Naive B cell (primary cell): ENCODE measurements around the gene GALNT10. TPM values are rescaled to one million over a fixed set of nuclear protein-coding genes. Genes with fewer than 3 reads are reported as not detected.

Experiments
- ATAC-seq, 2 donors: fragments of 150-1000 bp; cut with Tn5 transposase; 2 replicates each; pipeline ENCODE4 v1.10.0; 2021; ENCODE audit warnings: low read depth in 2 of 2, mild to moderate bottlenecking in 2 of 2, moderate library complexity in 2 of 2
- DNase-seq: peaks from one replicate; pipeline ENCODE4 v3.0.0; 2022
- H3K27ac Mint-ChIP-seq, 6 donors: one replicate each; pipeline ENCODE4 v1.8.0; 2020 to 2022; ENCODE audit warnings: mild to moderate bottlenecking in 6 of 6, mixed read lengths in 6 of 6, moderate library complexity in 5 of 6, inconsistent platforms in 2 of 6
- H3K27me3 Mint-ChIP-seq, 3 donors: one replicate each; pipeline ENCODE4 v1.8.0; 2021 to 2022; ENCODE audit warnings: mixed read lengths in 3 of 3, mild to moderate bottlenecking in 1 of 3
- H3K36me3 Mint-ChIP-seq, 2 donors: one replicate each; pipeline ENCODE4 v1.8.0; 2020 to 2022; ENCODE audit warnings: mixed read lengths in 2 of 2, inconsistent platforms in 1 of 2, mild to moderate bottlenecking in 1 of 2
- H3K4me1 Mint-ChIP-seq, 3 donors: one replicate each; pipeline ENCODE4 v1.8.0; 2020 to 2022; ENCODE audit warnings: mixed read lengths in 3 of 3, inconsistent platforms in 1 of 3, mild to moderate bottlenecking in 1 of 3, moderate library complexity in 1 of 3
- H3K4me3 Mint-ChIP-seq, 8 donors: one replicate each; pipeline ENCODE4 v1.8.0; 2020 to 2022; ENCODE audit warnings: mild to moderate bottlenecking in 8 of 8, mixed read lengths in 8 of 8, moderate library complexity in 8 of 8, inconsistent platforms in 2 of 8
- H3K9me3 Mint-ChIP-seq, 7 donors: one replicate each; pipeline ENCODE4 v1.8.0; 2020 to 2022; ENCODE audit warnings: mixed read lengths in 7 of 7, mild to moderate bottlenecking in 5 of 7, inconsistent platforms in 2 of 7, moderate library complexity in 1 of 7
- polyA plus RNA-seq, 6 donors: library from polyadenylated mRNA; unstranded; fragments of 300-500 nt; fragmentation: Illumina TruSeq; gene quantifications; one replicate each; pipeline ENCODE4 v1.2.3, GENCODE V29; 2021; ENCODE audit warnings: low read depth in 6 of 6

GALNT10 gene
- polyA plus RNA-seq, 6 donors from 2014 or later: 13.6 to 29.3 (median 19.7) TPM

- no peak for DNase-seq
- ATAC-seq: no peak
- no peak overlapping the region for H3K4me3 Mint-ChIP-seq
- H3K4me1 Mint-ChIP-seq: no peaks in the 10 kb centered on the region
- no peaks in the 10 kb centered on the region for H3K36me3 Mint-ChIP-seq
- H3K27me3 Mint-ChIP-seq: peaks cover 34 to 71% (median 54%) of the 10 kb centered on the region in 3 donors
- no peaks in the 10 kb centered on the region for H3K9me3 Mint-ChIP-seq
- no peak overlapping the region for H3K27ac Mint-ChIP-seq
Observed at GRCh38 chr5:154164249-154164581, 26.3 kb upstream of the GALNT10 start.

GRCh38 chr5:154165886-154166285 lies 24.6 kb upstream of the GALNT10 start:
- Mint-ChIP-seq H3K36me3 (peaks cover 0 to 8% of the 10 kb centered on the region in 2 donors), H3K4me3 (no peak overlapping the region), H3K27ac (no peak overlapping the region), H3K9me3 (peaks cover 0 to 6% (median 0%) of the 10 kb centered on the region in 7 donors), H3K4me1 (no peaks in the 10 kb centered on the region), H3K27me3 (peaks cover 30 to 74% (median 54%) of the 10 kb centered on the region in 3 donors)
- no peak for DNase-seq
- no peak for ATAC-seq

- peaks cover 0 to 8% of the 10 kb centered on the region in 2 donors for H3K36me3 Mint-ChIP-seq
- H3K27ac Mint-ChIP-seq: no peak overlapping the region
- peaks cover 0 to 6% (median 0%) of the 10 kb centered on the region in 7 donors for H3K9me3 Mint-ChIP-seq
- DNase-seq (no peak), ATAC-seq (no peak)
- no peaks in the 10 kb centered on the region for H3K4me1 Mint-ChIP-seq
- peaks cover 24 to 62% (median 47%) of the 10 kb centered on the region in 3 donors for H3K27me3 Mint-ChIP-seq
- H3K4me3 Mint-ChIP-seq: no peak overlapping the region
Observed at GRCh38 chr5:154166901-154167791, 23.4 kb upstream of the GALNT10 start.

GRCh38 chr5:154168395-154168794 lies 22.1 kb upstream of the GALNT10 start:
- H3K36me3 Mint-ChIP-seq: peaks cover 0 to 8% of the 10 kb centered on the region in 2 donors
- DNase-seq (no peak), ATAC-seq (no peak)
- no peak overlapping the region for H3K27ac Mint-ChIP-seq
- H3K4me3 Mint-ChIP-seq: no peak overlapping the region
- peaks cover 0 to 6% (median 0%) of the 10 kb centered on the region in 7 donors for H3K9me3 Mint-ChIP-seq
- H3K4me1 Mint-ChIP-seq: no peaks in the 10 kb centered on the region
- peaks cover 18 to 49% (median 43%) of the 10 kb centered on the region in 3 donors for H3K27me3 Mint-ChIP-seq

GRCh38 chr5:154172785-154173184 lies 17.7 kb upstream of the GALNT10 start:
- Mint-ChIP-seq H3K4me3 (no peak overlapping the region), H3K9me3 (peaks cover 0 to 6% (median 0%) of the 10 kb centered on the region in 7 donors), H3K27ac (peak overlapping the region in 1 of 6 donors; percentile 51), H3K27me3 (peaks cover 7 to 25% (median 11%) of the 10 kb centered on the region in 3 donors), H3K36me3 (peaks cover 0 to 8% of the 10 kb centered on the region in 2 donors), H3K4me1 (no peaks in the 10 kb centered on the region)
- ATAC-seq: no peak
- no peak for DNase-seq

GRCh38 chr5:154174091-154174490 lies 16.4 kb upstream of the GALNT10 start:
- Mint-ChIP-seq H3K4me1 (no peaks in the 10 kb centered on the region), H3K4me3 (no peak overlapping the region), H3K27ac (no peak overlapping the region), H3K27me3 (peaks cover 17 to 37% (median 20%) of the 10 kb centered on the region in 3 donors), H3K9me3 (peaks cover 0 to 6% (median 0%) of the 10 kb centered on the region in 7 donors), H3K36me3 (peaks cover 0 to 8% of the 10 kb centered on the region in 2 donors)
- DNase-seq (no peak), ATAC-seq (no peak)

- no peak overlapping the region for H3K4me3 Mint-ChIP-seq
- peaks cover 0 to 4% (median 4%) of the 10 kb centered on the region in 3 donors for H3K4me1 Mint-ChIP-seq
- ATAC-seq: no peak
- DNase-seq: no peak
- H3K27ac Mint-ChIP-seq: no peak overlapping the region
- no peaks in the 10 kb centered on the region for H3K36me3 Mint-ChIP-seq
- H3K9me3 Mint-ChIP-seq: peaks cover 0 to 2% (median 0%) of the 10 kb centered on the region in 7 donors
- peaks cover 12 to 29% (median 17%) of the 10 kb centered on the region in 3 donors for H3K27me3 Mint-ChIP-seq
Observed at GRCh38 chr5:154176181-154176580, 14.4 kb upstream of the GALNT10 start.

- no peaks in the 10 kb centered on the region for H3K36me3 Mint-ChIP-seq
- H3K4me1 Mint-ChIP-seq: peaks cover 3 to 4% (median 4%) of the 10 kb centered on the region in 3 donors
- ATAC-seq (no peak), DNase-seq (no peak)
- H3K27me3 Mint-ChIP-seq: peaks cover 12 to 25% (median 17%) of the 10 kb centered on the region in 3 donors
- no peak overlapping the region for H3K27ac Mint-ChIP-seq
- H3K9me3 Mint-ChIP-seq: peaks cover 0 to 2% (median 0%) of the 10 kb centered on the region in 7 donors
- H3K4me3 Mint-ChIP-seq: no peak overlapping the region
Observed at GRCh38 chr5:154178661-154179060, 11.9 kb upstream of the GALNT10 start.

- H3K9me3 Mint-ChIP-seq: peaks cover 0 to 2% (median 0%) of the 10 kb centered on the region in 7 donors
- no peaks in the 10 kb centered on the region for H3K36me3 Mint-ChIP-seq
- ATAC-seq (peak; percentile 67 to 91), DNase-seq (peak; percentile 40)
- H3K4me1 Mint-ChIP-seq: peaks cover 4 to 6% (median 4%) of the 10 kb centered on the region in 3 donors
- peaks cover 12 to 25% (median 17%) of the 10 kb centered on the region in 3 donors for H3K27me3 Mint-ChIP-seq
- H3K4me3 Mint-ChIP-seq: no peak overlapping the region
- H3K27ac Mint-ChIP-seq: no peak overlapping the region
Observed at GRCh38 chr5:154179846-154180710, 10.5 kb upstream of the GALNT10 start.

- H3K36me3 Mint-ChIP-seq: no peaks in the 10 kb centered on the region
- no peak overlapping the region for H3K27ac Mint-ChIP-seq
- H3K9me3 Mint-ChIP-seq: peaks cover 0 to 2% (median 0%) of the 10 kb centered on the region in 7 donors
- no peak overlapping the region for H3K4me3 Mint-ChIP-seq
- peaks cover 4 to 9% (median 4%) of the 10 kb centered on the region in 3 donors for H3K4me1 Mint-ChIP-seq
- DNase-seq: no peak
- peaks cover 12 to 23% (median 16%) of the 10 kb centered on the region in 3 donors for H3K27me3 Mint-ChIP-seq
- ATAC-seq: no peak
Observed at GRCh38 chr5:154181161-154181560, 9.4 kb upstream of the GALNT10 start.

GRCh38 chr5:154189256-154189818 lies 1.2 kb upstream of the GALNT10 start:
- Mint-ChIP-seq H3K4me1 (peaks cover 37 to 50% (median 49%) of the 10 kb centered on the region in 3 donors), H3K9me3 (no peaks in the 10 kb centered on the region), H3K27ac (peak overlapping the region; percentile 64 to 96 (median 80)), H3K27me3 (no peaks in the 10 kb centered on the region), H3K4me3 (peak overlapping the region; percentile 83 to 95 (median 92)), H3K36me3 (no peaks in the 10 kb centered on the region)
- ATAC-seq: peak; percentile 1 to 6
- DNase-seq: no peak

GRCh38 chr5:154189819-154190594 lies 526 bp upstream of the GALNT10 start:
- H3K36me3 Mint-ChIP-seq: no peaks in the 10 kb centered on the region
- DNase-seq: peak; percentile 86
- peak overlapping the region; percentile 83 to 95 (median 92) for H3K4me3 Mint-ChIP-seq
- peaks cover 38 to 52% (median 48%) of the 10 kb centered on the region in 3 donors for H3K4me1 Mint-ChIP-seq
- peak; percentile 81 to 82 for ATAC-seq
- peak overlapping the region; percentile 9 to 88 (median 72) for H3K27ac Mint-ChIP-seq
- no peaks in the 10 kb centered on the region for H3K9me3 Mint-ChIP-seq
- H3K27me3 Mint-ChIP-seq: no peaks in the 10 kb centered on the region
